B cell (primary cell): ENCODE results near the gene SF3B6. TPM values are rescaled to one million over a fixed set of nuclear protein-coding genes. Genes with fewer than 3 reads are reported as not detected.

ENCODE experiments used
- ATAC-seq: fragments of 200-7000 bp; cut with Tn5 transposase; one replicate; pipeline ENCODE4 v1.10.0; 2021; ENCODE audit warnings: low read depth, mild to moderate bottlenecking, moderate number of reproducible peaks, moderate library complexity
- CTCF ChIA-PET: fragments of 350-600 bp; sonication (Branson Sonifier 250); formaldehyde crosslinking; loops from one replicate; lab custom pipeline; 2021; ENCODE audit warnings: antibody characterized with exemption, inconsistent platforms; lab: Charles Lee
- POLR2A ChIA-PET: fragments of 350-600 bp; sonication (Branson Sonifier 250); formaldehyde crosslinking; loops from one replicate; lab custom pipeline; 2021; ENCODE audit warnings: antibody characterized with exemption; lab: Charles Lee
- DNase-seq: peaks from one replicate; pipeline ENCODE4 v3.0.0; 2013
- H2AFZ ChIP-seq: 2 replicates; pipeline ENCODE4 v1.6.1; 2012; ENCODE audit warnings: mild to moderate bottlenecking, low read depth, low read length; ENCODE audit not compliant: insufficient read depth, poor library complexity, severe bottlenecking
- H3K27ac ChIP-seq, 2 donors: 1 replicate in 1 of 2; 2 replicates in 1 of 2; pipeline ENCODE4 v1.5.1; 2012 to 2013; ENCODE audit warnings: low read length in 2 of 2, mild to moderate bottlenecking in 2 of 2, moderate library complexity in 1 of 2
- H3K27me3 ChIP-seq, 4 experiments: fragments of 200-600 bp in 1 of 4; sonication (generic) in 1 of 4; replicated peaks in 1 of 4; 1 replicate in 2 of 4; 2 replicates in 2 of 4; pipeline versions ENCODE4 v1.6.1 to v1.7.0; 2013 to 2016; ENCODE audit warnings: low read length in 3 of 4, mild to moderate bottlenecking in 2 of 4, mixed read lengths in 1 of 4, moderate library complexity in 1 of 4; ENCODE audit not compliant: insufficient read depth in 4 of 4, control insufficient read depth in 3 of 4; ENCODE audit errors: control extremely low read depth in 1 of 4
- H3K36me3 ChIP-seq, 2 experiments: replicated peaks in 1 of 2; 1 replicate in 1 of 2; 2 replicates in 1 of 2; pipeline versions ENCODE4 v1.6.1 to v1.7.1; 2013; ENCODE audit warnings: low read length in 1 of 2; ENCODE audit not compliant: insufficient read depth in 2 of 2, control insufficient read depth in 1 of 2; ENCODE audit errors: control extremely low read depth in 1 of 2, extremely low read depth in 1 of 2
- H3K4me1 ChIP-seq, 2 donors: fragments of 200-600 bp in 1 of 2; sonication (generic) in 1 of 2; 1 replicate in 1 of 2; 2 replicates in 1 of 2; pipeline versions ENCODE4 v1.5.1 to v1.6.1; 2013 to 2017; ENCODE audit warnings: low read length in 2 of 2; ENCODE audit not compliant: control insufficient read depth in 2 of 2, insufficient read depth in 2 of 2
- H3K4me2 ChIP-seq: replicated peaks from 2 replicates; pipeline ENCODE3; 2012; ENCODE audit warnings: mild to moderate bottlenecking, low read depth, low read length; ENCODE audit not compliant: poor library complexity, severe bottlenecking
- H3K4me3 ChIP-seq, 5 experiments: fragments of 200-600 bp in 1 of 5; sonication (generic) in 1 of 5; 1 replicate in 3 of 5; 2 replicates in 2 of 5; pipeline versions ENCODE4 v1.5.1 to v1.7.0; 2011 to 2016; ENCODE audit warnings: low read length in 4 of 5, mild to moderate bottlenecking in 4 of 5, low read depth in 2 of 5, control low read depth in 1 of 5, moderate library complexity in 1 of 5; ENCODE audit not compliant: insufficient read depth in 1 of 5; ENCODE audit errors: control extremely low read depth in 1 of 5, extremely low read depth in 1 of 5
- H3K79me2 ChIP-seq: fragments of 200-600 bp; sonication (generic); one replicate; pipeline ENCODE4 v1.6.0; 2016; ENCODE audit warnings: low read length; ENCODE audit not compliant: control insufficient read depth, insufficient read depth
- H3K9ac ChIP-seq: fragments of 200-600 bp; sonication (generic); 2 replicates; pipeline ENCODE4 v1.6.1; 2017; ENCODE audit warnings: mild to moderate bottlenecking, low read length, moderate library complexity
- H3K9me3 ChIP-seq, 3 donors: one replicate each; pipeline versions ENCODE4 v1.6.1 to v1.7.1; 2013; ENCODE audit warnings: low read length in 2 of 3; ENCODE audit not compliant: control insufficient read depth in 2 of 3, insufficient read depth in 1 of 3; ENCODE audit errors: control extremely low read depth in 1 of 3
- H4K20me1 ChIP-seq: 2 replicates; pipeline ENCODE4 v1.6.0; 2012; ENCODE audit warnings: mild to moderate bottlenecking, low read length; ENCODE audit not compliant: insufficient read depth, control insufficient read depth, poor library complexity, severe bottlenecking
- H3K27ac Mint-ChIP-seq: one replicate; pipeline ENCODE4 v1.8.0; 2021; ENCODE audit warnings: mixed read lengths
- H3K27me3 Mint-ChIP-seq: one replicate; pipeline ENCODE4 v1.8.0; 2021; ENCODE audit warnings: mixed read lengths
- H3K4me1 Mint-ChIP-seq: one replicate; pipeline ENCODE4 v1.8.0; 2021; ENCODE audit warnings: mixed read lengths
- H3K4me3 Mint-ChIP-seq: one replicate; pipeline ENCODE4 v1.8.0; 2021; ENCODE audit warnings: mixed read lengths
- H3K9me3 Mint-ChIP-seq: one replicate; pipeline ENCODE4 v1.8.0; 2022; ENCODE audit warnings: mixed read lengths; ENCODE audit not compliant: insufficient read depth
- EZH2 ChIP-seq: IDR thresholded peaks from 2 replicates; pipeline ENCODE4 v1.6.1; 2012; ENCODE audit warnings: borderline replicate concordance, low read depth, mild to moderate bottlenecking, moderate library complexity, low read length; ENCODE audit not compliant: insufficient read depth, poor library complexity, severe bottlenecking
- WGBS: methylation state at CpG from one replicate; pipeline ENCODE4 v1.1.5; 2013; ENCODE audit warnings: missing lambda C conversion rate; ENCODE audit not compliant: insufficient coverage; 5-methylcytosine and 5-hydroxymethylcytosine counted together
- intact Hi-C: fragments of 100-400 bp; cut with micrococcal nuclease; formaldehyde crosslinking; loops from one replicate; pipeline ENCODE4 v1.10.0; 2022
- polyA plus RNA-seq: library from polyadenylated mRNA; depleted of rRNA; stranded (reverse); fragments of >200 nt; gene quantifications from 2 replicates; pipeline ENCODE4 v1.2.3, GENCODE V29; 2012
- total RNA-seq, 2 donors: library from RNA; stranded (reverse); fragments of 120-200 nt in 1 of 2; gene quantifications; 1 replicate in 1 of 2; 2 replicates in 1 of 2; pipeline versions ENCODE4 v1.2.3 to v1.2.4, GENCODE V29; 2013 to 2022
- TF ChIP-seq, protein P1 (sequence below): fragments of 200-600 bp; IDR thresholded peaks from one replicate; pipeline ENCODE4 v1.8.0; 2022; ENCODE audit warnings: antibody characterized with exemption, mild to moderate bottlenecking

The SF3B6 gene
- total and polyA plus RNA-seq, 2 donors (not counting 1 experiment from before 2014, with no cell fraction given) = 47.2 to 48.4 TPM

DNA sequence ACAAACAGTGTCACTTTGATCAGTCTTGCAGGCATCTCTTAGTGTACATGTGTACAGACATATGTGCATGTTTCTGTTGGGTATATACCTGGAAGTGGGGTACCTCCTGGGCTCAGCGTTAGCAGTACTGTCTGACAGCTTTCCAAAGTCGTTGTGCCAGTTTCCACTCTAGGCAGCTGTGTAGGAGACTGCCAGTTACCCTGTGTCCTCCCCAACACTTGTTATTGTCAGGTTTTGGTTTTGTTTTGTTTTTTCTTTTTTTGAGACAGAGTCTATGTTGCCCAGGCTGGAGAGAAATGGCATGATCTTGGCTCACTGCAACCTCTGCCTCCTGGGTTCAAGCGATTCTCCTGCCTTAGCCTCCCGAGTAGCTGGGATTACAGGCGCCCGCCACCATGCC, 20.4 kb downstream of the SF3B6 start:
- no peak overlapping the region for H3K27ac Mint-ChIP-seq

DNA sequence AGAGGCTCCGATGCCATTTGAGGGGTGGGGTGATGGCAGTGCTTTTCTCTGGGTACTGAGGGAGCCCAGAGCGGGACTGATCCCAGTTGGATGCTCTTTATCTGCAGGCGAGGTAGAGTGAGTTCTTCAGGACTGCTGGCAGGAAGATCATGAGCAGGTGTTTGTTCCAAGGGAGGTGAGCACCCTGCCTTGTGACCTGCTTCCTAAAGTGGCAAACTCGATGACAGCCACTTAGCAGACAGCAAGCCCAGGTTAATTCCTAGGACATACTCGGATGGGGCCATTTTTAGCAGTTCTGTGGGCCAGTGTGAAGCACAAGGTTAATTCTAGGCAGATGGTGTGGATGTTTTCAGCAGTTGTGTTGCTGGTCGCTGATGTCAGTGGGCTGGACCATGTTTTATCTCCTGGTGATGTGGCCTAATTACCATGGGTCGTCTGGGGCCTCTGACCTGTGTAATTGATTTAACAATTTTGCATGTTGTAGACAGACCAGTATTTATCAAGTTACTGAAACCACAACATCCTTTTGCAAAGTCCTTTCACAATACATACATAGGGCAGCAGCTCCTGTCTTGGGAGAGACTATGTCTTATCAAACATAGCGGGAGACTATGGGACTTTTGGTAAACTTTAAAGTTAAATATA, 21.6 kb downstream of the SF3B6 start:
- no peak for DNase-seq
- H3K27me3 Mint-ChIP-seq = no peaks in the 10 kb centered on the region

More for the DNA sequence above, 20.4 kb downstream of the SF3B6 start:
- ATAC-seq (no peak), DNase-seq (no peak)
- Histone ChIP-seq H3K4me3 (no peak overlapping the region), H3K9me3 (peaks cover 0 to 6% (median 0%) of the 10 kb centered on the region in 3 donors), H3K27me3 (no peaks in the 10 kb centered on the region), H2AFZ (no peak overlapping the region), H4K20me1 (no peaks in the 10 kb centered on the region), H3K27ac (no peak overlapping the region), H3K9ac (no peak overlapping the region), H3K36me3 (no peaks in the 10 kb centered on the region), H3K4me2 (no peak overlapping the region), H3K79me2 (no peaks in the 10 kb centered on the region), H3K4me1 (no peaks in the 10 kb centered on the region)
- no peak for TF ChIP-seq EZH2
- TF ChIP-seq, protein P1, sequence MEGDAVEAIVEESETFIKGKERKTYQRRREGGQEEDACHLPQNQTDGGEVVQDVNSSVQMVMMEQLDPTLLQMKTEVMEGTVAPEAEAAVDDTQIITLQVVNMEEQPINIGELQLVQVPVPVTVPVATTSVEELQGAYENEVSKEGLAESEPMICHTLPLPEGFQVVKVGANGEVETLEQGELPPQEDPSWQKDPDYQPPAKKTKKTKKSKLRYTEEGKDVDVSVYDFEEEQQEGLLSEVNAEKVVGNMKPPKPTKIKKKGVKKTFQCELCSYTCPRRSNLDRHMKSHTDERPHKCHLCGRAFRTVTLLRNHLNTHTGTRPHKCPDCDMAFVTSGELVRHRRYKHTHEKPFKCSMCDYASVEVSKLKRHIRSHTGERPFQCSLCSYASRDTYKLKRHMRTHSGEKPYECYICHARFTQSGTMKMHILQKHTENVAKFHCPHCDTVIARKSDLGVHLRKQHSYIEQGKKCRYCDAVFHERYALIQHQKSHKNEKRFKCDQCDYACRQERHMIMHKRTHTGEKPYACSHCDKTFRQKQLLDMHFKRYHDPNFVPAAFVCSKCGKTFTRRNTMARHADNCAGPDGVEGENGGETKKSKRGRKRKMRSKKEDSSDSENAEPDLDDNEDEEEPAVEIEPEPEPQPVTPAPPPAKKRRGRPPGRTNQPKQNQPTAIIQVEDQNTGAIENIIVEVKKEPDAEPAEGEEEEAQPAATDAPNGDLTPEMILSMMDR = no peak
- no peak overlapping the region for H3K4me3 Mint-ChIP-seq
- CTCF ChIA-PET = no interaction called here
- H3K27me3 Mint-ChIP-seq = no peaks in the 10 kb centered on the region
- H3K4me1 Mint-ChIP-seq = no peaks in the 10 kb centered on the region
- WGBS = 93% methylated on average over 6 of the region's 6 CpGs
- peaks cover 2% of the 10 kb centered on the region for H3K9me3 Mint-ChIP-seq
- intact Hi-C loops = no loop called here
- POLR2A ChIA-PET = no interaction called here

More for the DNA sequence above, 21.6 kb downstream of the SF3B6 start:
- ATAC-seq = no peak
- no peak overlapping the region for H3K4me3 ChIP-seq
- Mint-ChIP-seq H3K4me1 (no peaks in the 10 kb centered on the region), H3K27ac (no peak overlapping the region), H3K9me3 (peaks cover 2% of the 10 kb centered on the region), H3K4me3 (no peak overlapping the region)
- H3K79me2 ChIP-seq = no peaks in the 10 kb centered on the region
- no peak overlapping the region for H3K9ac ChIP-seq
- H2AFZ ChIP-seq = no peak overlapping the region
- ChIA-PET CTCF (no interaction called here), POLR2A (no interaction called here)
- peaks cover 0 to 6% (median 0%) of the 10 kb centered on the region in 3 donors for H3K9me3 ChIP-seq
- peaks cover 5 to 6% of the 10 kb centered on the region in 2 donors for H3K4me1 ChIP-seq
- no peak overlapping the region for H3K4me2 ChIP-seq
- TF ChIP-seq EZH2 = no peak
- TF ChIP-seq, protein P1 = no peak
- WGBS = 97% methylated on average over 5 of the region's 8 CpGs
- peaks cover 0 to 8% (median 0%) of the 10 kb centered on the region in 4 experiments for H3K27me3 ChIP-seq
- H4K20me1 ChIP-seq = no peaks in the 10 kb centered on the region
- H3K27ac ChIP-seq = no peak overlapping the region
- intact Hi-C loops = no loop called here
- H3K36me3 ChIP-seq = no peaks in the 10 kb centered on the region
